B cell (primary cell): Measurements from ENCODE around the gene HEG1. TPM values are rescaled to one million over a fixed set of nuclear protein-coding genes. Genes with fewer than 3 reads are reported as not detected.

Experiments used
- ATAC-seq: fragments of 200-7000 bp; cut with Tn5 transposase; one replicate; pipeline ENCODE4 v1.10.0; 2021; ENCODE audit warnings: low read depth, mild to moderate bottlenecking, moderate number of reproducible peaks, moderate library complexity
- CTCF ChIA-PET: fragments of 350-600 bp; sonication (Branson Sonifier 250); formaldehyde crosslinking; loops from one replicate; lab custom pipeline; 2021; ENCODE audit warnings: antibody characterized with exemption, inconsistent platforms; lab: Charles Lee
- POLR2A ChIA-PET: fragments of 350-600 bp; sonication (Branson Sonifier 250); formaldehyde crosslinking; loops from one replicate; lab custom pipeline; 2021; ENCODE audit warnings: antibody characterized with exemption; lab: Charles Lee
- DNase-seq: peaks from one replicate; pipeline ENCODE4 v3.0.0; 2013
- H2AFZ ChIP-seq: 2 replicates; pipeline ENCODE4 v1.6.1; 2012; ENCODE audit warnings: mild to moderate bottlenecking, low read depth, low read length; ENCODE audit not compliant: insufficient read depth, poor library complexity, severe bottlenecking
- H3K27ac ChIP-seq, 2 donors: 1 replicate in 1 of 2; 2 replicates in 1 of 2; pipeline ENCODE4 v1.5.1; 2012 to 2013; ENCODE audit warnings: low read length in 2 of 2, mild to moderate bottlenecking in 2 of 2, moderate library complexity in 1 of 2
- H3K27me3 ChIP-seq, 4 experiments: fragments of 200-600 bp in 1 of 4; sonication (generic) in 1 of 4; replicated peaks in 1 of 4; 1 replicate in 2 of 4; 2 replicates in 2 of 4; pipeline versions ENCODE4 v1.6.1 to v1.7.0; 2013 to 2016; ENCODE audit warnings: low read length in 3 of 4, mild to moderate bottlenecking in 2 of 4, mixed read lengths in 1 of 4, moderate library complexity in 1 of 4; ENCODE audit not compliant: insufficient read depth in 4 of 4, control insufficient read depth in 3 of 4; ENCODE audit errors: control extremely low read depth in 1 of 4
- H3K36me3 ChIP-seq, 2 experiments: replicated peaks in 1 of 2; 1 replicate in 1 of 2; 2 replicates in 1 of 2; pipeline versions ENCODE4 v1.6.1 to v1.7.1; 2013; ENCODE audit warnings: low read length in 1 of 2; ENCODE audit not compliant: insufficient read depth in 2 of 2, control insufficient read depth in 1 of 2; ENCODE audit errors: control extremely low read depth in 1 of 2, extremely low read depth in 1 of 2
- H3K4me1 ChIP-seq, 2 donors: fragments of 200-600 bp in 1 of 2; sonication (generic) in 1 of 2; 1 replicate in 1 of 2; 2 replicates in 1 of 2; pipeline versions ENCODE4 v1.5.1 to v1.6.1; 2013 to 2017; ENCODE audit warnings: low read length in 2 of 2; ENCODE audit not compliant: control insufficient read depth in 2 of 2, insufficient read depth in 2 of 2
- H3K4me2 ChIP-seq: replicated peaks from 2 replicates; pipeline ENCODE3; 2012; ENCODE audit warnings: mild to moderate bottlenecking, low read depth, low read length; ENCODE audit not compliant: poor library complexity, severe bottlenecking
- H3K4me3 ChIP-seq, 5 experiments: fragments of 200-600 bp in 1 of 5; sonication (generic) in 1 of 5; 1 replicate in 3 of 5; 2 replicates in 2 of 5; pipeline versions ENCODE4 v1.5.1 to v1.7.0; 2011 to 2016; ENCODE audit warnings: low read length in 4 of 5, mild to moderate bottlenecking in 4 of 5, low read depth in 2 of 5, control low read depth in 1 of 5, moderate library complexity in 1 of 5; ENCODE audit not compliant: insufficient read depth in 1 of 5; ENCODE audit errors: control extremely low read depth in 1 of 5, extremely low read depth in 1 of 5
- H3K79me2 ChIP-seq: fragments of 200-600 bp; sonication (generic); one replicate; pipeline ENCODE4 v1.6.0; 2016; ENCODE audit warnings: low read length; ENCODE audit not compliant: control insufficient read depth, insufficient read depth
- H3K9ac ChIP-seq: fragments of 200-600 bp; sonication (generic); 2 replicates; pipeline ENCODE4 v1.6.1; 2017; ENCODE audit warnings: mild to moderate bottlenecking, low read length, moderate library complexity
- H3K9me3 ChIP-seq, 3 donors: one replicate each; pipeline versions ENCODE4 v1.6.1 to v1.7.1; 2013; ENCODE audit warnings: low read length in 2 of 3; ENCODE audit not compliant: control insufficient read depth in 2 of 3, insufficient read depth in 1 of 3; ENCODE audit errors: control extremely low read depth in 1 of 3
- H4K20me1 ChIP-seq: 2 replicates; pipeline ENCODE4 v1.6.0; 2012; ENCODE audit warnings: mild to moderate bottlenecking, low read length; ENCODE audit not compliant: insufficient read depth, control insufficient read depth, poor library complexity, severe bottlenecking
- H3K27ac Mint-ChIP-seq: one replicate; pipeline ENCODE4 v1.8.0; 2021; ENCODE audit warnings: mixed read lengths
- H3K27me3 Mint-ChIP-seq: one replicate; pipeline ENCODE4 v1.8.0; 2021; ENCODE audit warnings: mixed read lengths
- H3K4me1 Mint-ChIP-seq: one replicate; pipeline ENCODE4 v1.8.0; 2021; ENCODE audit warnings: mixed read lengths
- H3K4me3 Mint-ChIP-seq: one replicate; pipeline ENCODE4 v1.8.0; 2021; ENCODE audit warnings: mixed read lengths
- H3K9me3 Mint-ChIP-seq: one replicate; pipeline ENCODE4 v1.8.0; 2022; ENCODE audit warnings: mixed read lengths; ENCODE audit not compliant: insufficient read depth
- CTCF ChIP-seq: fragments of 200-600 bp; IDR thresholded peaks from one replicate; pipeline ENCODE4 v1.8.0; 2022; ENCODE audit warnings: antibody characterized with exemption, mild to moderate bottlenecking
- EZH2 ChIP-seq: IDR thresholded peaks from 2 replicates; pipeline ENCODE4 v1.6.1; 2012; ENCODE audit warnings: borderline replicate concordance, low read depth, mild to moderate bottlenecking, moderate library complexity, low read length; ENCODE audit not compliant: insufficient read depth, poor library complexity, severe bottlenecking
- WGBS: methylation state at CpG from one replicate; pipeline ENCODE4 v1.1.5; 2013; ENCODE audit warnings: missing lambda C conversion rate; ENCODE audit not compliant: insufficient coverage; 5-methylcytosine and 5-hydroxymethylcytosine counted together
- intact Hi-C: fragments of 100-400 bp; cut with micrococcal nuclease; formaldehyde crosslinking; loops from one replicate; pipeline ENCODE4 v1.10.0; 2022
- polyA plus RNA-seq: library from polyadenylated mRNA; depleted of rRNA; stranded (reverse); fragments of >200 nt; gene quantifications from 2 replicates; pipeline ENCODE4 v1.2.3, GENCODE V29; 2012
- total RNA-seq, 2 donors: library from RNA; stranded (reverse); fragments of 120-200 nt in 1 of 2; gene quantifications; 1 replicate in 1 of 2; 2 replicates in 1 of 2; pipeline versions ENCODE4 v1.2.3 to v1.2.4, GENCODE V29; 2013 to 2022

The HEG1 gene
- total and polyA plus RNA-seq, 2 donors (not counting 1 experiment from before 2014, with no cell fraction given), result 5.1 to 9.2 TPM

- CTCF ChIA-PET, result interaction anchor here (1.0 kb wide), 1 partner anchor 181 kb away, joined by 3 read pairs; no protein-coding TSS in a partner anchor
- Histone ChIP-seq H3K4me1 (peaks cover 0 to 6% of the 10 kb centered on the region in 2 donors), H3K4me3 (no peak overlapping the region), H3K9me3 (peaks cover 0 to 2% (median under 1%) of the 10 kb centered on the region in 3 donors), H3K79me2 (no peaks in the 10 kb centered on the region), H3K9ac (no peak overlapping the region), H2AFZ (no peak overlapping the region), H3K27me3 (no peaks in the 10 kb centered on the region), H3K36me3 (no peaks in the 10 kb centered on the region), H3K27ac (no peak overlapping the region), H4K20me1 (no peaks in the 10 kb centered on the region), H3K4me2 (no peak overlapping the region)
- TF ChIP-seq EZH2 (no peak), CTCF (no peak)
- H3K27ac Mint-ChIP-seq, result no peak overlapping the region
- H3K27me3 Mint-ChIP-seq, result peaks cover 29% of the 10 kb centered on the region
- POLR2A ChIA-PET, result no interaction called here
- peak overlapping the region; percentile 37 for H3K4me3 Mint-ChIP-seq
- ATAC-seq (no peak), DNase-seq (no peak)
- intact Hi-C loops, result no loop called here
- H3K9me3 Mint-ChIP-seq, result no peaks in the 10 kb centered on the region
- 64% methylated on average over 7 of the region's 12 CpGs for WGBS
- peaks cover 3% of the 10 kb centered on the region for H3K4me1 Mint-ChIP-seq
Measured at GRCh38 chr3:124941771-124942170, 114.0 kb downstream of the HEG1 start.

- no peaks in the 10 kb centered on the region for H3K79me2 ChIP-seq
- 87% methylated on average over 3 of the region's 4 CpGs for WGBS
- H3K9ac ChIP-seq, result no peak overlapping the region
- DNase-seq (no peak), ATAC-seq (no peak)
- H3K9me3 ChIP-seq, result peaks cover 0 to 3% (median 2%) of the 10 kb centered on the region in 3 donors
- ChIA-PET POLR2A (no interaction called here), CTCF (interaction anchor here (1.2 to 2.2 kb wide), 2 partner anchors 11 to 501 kb away, joined by 3 to 11 read pairs; no protein-coding TSS in a partner anchor)
- H3K4me3 ChIP-seq, result no peak overlapping the region
- H3K27ac Mint-ChIP-seq, result no peak overlapping the region
- H2AFZ ChIP-seq, result no peak overlapping the region
- H3K4me1 Mint-ChIP-seq, result peaks cover 3% of the 10 kb centered on the region
- H3K4me3 Mint-ChIP-seq, result no peak overlapping the region
- no peaks in the 10 kb centered on the region for H3K9me3 Mint-ChIP-seq
- no peaks in the 10 kb centered on the region for H4K20me1 ChIP-seq
- H3K27me3 Mint-ChIP-seq, result peaks cover 22% of the 10 kb centered on the region
- no peak overlapping the region for H3K27ac ChIP-seq
- no peaks in the 10 kb centered on the region for H3K27me3 ChIP-seq
- H3K36me3 ChIP-seq, result no peaks in the 10 kb centered on the region
- H3K4me2 ChIP-seq, result no peak overlapping the region
- peaks cover 0 to 6% of the 10 kb centered on the region in 2 donors for H3K4me1 ChIP-seq
- TF ChIP-seq EZH2 (no peak), CTCF (no peak)
- intact Hi-C loops, result no loop called here
Measured at GRCh38 chr3:124939661-124940060, 116.1 kb downstream of the HEG1 start.
